Mononuclear cell (primary cell): ENCODE results near the gene TUBB2B. TPM values are rescaled to one million over a fixed set of nuclear protein-coding genes. Genes with fewer than 3 reads are reported as not detected.

Experiments used
- H3K27me3 ChIP-seq: 2 replicates; pipeline ENCODE4 v1.6.0; 2011; ENCODE audit warnings: low read length, control low read depth; ENCODE audit not compliant: insufficient read depth
- H3K4me1 ChIP-seq: 2 replicates; pipeline ENCODE4 v1.5.1; 2011; ENCODE audit warnings: mild to moderate bottlenecking, low read length, control low read depth; ENCODE audit not compliant: insufficient read depth
- H3K4me3 ChIP-seq: 2 replicates; pipeline ENCODE4 v1.5.1; 2011; ENCODE audit warnings: mild to moderate bottlenecking, low read length, moderate library complexity
- H3K9me3 ChIP-seq: 2 replicates; pipeline ENCODE4 v1.5.1; 2011; ENCODE audit warnings: low read depth, mild to moderate bottlenecking, control low read depth, low read length
- total RNA-seq: library from RNA; depleted of rRNA; stranded (reverse); fragments of >200 nt; gene quantifications from one replicate; pipeline ENCODE4 v1.2.3, GENCODE V29; 2012

The TUBB2B gene
- total RNA-seq, 1 donor, result 0.84 TPM

DNA sequence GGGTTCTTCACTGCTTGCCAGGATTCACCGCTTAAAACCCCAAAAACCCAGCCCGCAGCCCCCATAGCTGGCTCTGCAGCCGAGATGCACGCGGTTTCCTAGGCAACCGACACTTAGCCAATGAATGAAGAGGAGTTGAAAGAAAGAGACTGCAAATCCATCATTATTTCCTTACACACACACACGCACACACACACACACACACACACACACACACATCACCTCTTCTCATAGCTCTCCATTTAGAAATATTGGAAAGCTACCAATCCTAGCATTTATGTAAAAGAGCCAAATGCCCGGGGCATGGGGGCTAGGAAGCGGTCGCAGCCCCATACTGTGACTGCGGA lies 3.4 kb upstream of the TUBB2B start:
- Histone ChIP-seq H3K9me3 (no peaks in the 10 kb centered on the region), H3K27me3 (peaks cover 92% of the 10 kb centered on the region), H3K4me1 (peaks cover 51% of the 10 kb centered on the region), H3K4me3 (no peak overlapping the region)

DNA sequence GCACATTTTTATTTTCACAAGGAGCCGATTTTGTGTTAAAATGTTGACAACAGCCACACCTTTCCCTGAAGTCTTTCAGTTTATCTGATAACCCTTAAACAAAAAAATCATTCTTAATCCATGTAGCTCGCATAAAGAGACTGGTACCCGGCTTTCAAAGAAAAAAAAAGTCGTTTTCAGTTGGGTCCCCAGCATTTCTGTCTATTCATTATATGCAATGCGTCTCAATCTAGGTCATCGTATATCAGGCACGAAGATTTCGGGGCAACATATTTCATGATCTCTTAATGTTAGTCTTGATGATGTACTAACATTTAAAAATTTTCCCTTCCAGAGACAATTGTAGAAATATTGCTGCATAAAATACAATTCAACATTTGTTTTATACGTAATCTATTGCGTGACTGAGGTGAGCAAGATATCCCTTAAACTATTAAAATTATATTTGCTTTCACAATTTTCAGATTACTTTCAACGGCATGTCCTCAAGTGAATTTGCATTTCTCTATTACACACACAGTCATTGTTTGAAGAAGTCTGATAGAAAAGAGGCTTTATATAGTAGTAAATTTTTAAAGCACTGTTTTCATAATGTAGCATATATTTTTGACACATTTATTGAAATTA lies 2.9 kb upstream of the TUBB2B start:
- Histone ChIP-seq H3K9me3 (no peaks in the 10 kb centered on the region), H3K4me1 (peaks cover 51% of the 10 kb centered on the region), H3K4me3 (no peak overlapping the region), H3K27me3 (peaks cover 87% of the 10 kb centered on the region)

DNA sequence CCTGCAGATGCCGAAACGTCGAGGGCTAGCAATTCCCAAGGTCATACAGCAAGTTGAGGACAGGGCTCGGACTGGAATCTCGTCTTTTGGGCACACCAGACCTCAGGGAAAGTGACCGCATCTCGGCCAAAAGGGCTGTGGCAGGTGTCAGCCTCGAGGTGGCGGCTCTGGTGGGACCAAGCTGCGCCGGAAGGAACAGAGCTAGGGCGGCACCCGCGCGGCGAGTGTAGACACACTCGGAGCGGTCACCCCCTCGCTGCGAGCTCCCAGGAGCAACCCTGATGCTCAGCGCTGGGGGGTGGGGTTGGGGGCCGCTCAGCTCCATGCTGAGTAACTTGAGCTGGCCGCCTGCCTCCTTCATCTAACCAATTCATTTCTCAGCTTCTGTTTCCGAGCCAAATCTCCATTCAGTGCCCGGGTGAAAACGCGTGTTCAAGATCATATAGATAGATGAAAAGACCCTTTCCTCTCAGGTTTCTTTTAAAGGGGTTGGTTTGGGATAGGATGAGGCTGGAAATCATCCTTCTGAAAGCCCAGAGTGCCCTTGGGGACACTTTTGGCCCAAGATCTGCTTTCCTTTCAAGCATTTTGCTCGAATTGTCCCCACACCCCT lies 2.2 kb upstream of the TUBB2B start:
- H3K4me1 ChIP-seq, result peaks cover 51% of the 10 kb centered on the region
- no peaks in the 10 kb centered on the region for H3K9me3 ChIP-seq
- no peak overlapping the region for H3K4me3 ChIP-seq
- peaks cover 85% of the 10 kb centered on the region for H3K27me3 ChIP-seq

DNA sequence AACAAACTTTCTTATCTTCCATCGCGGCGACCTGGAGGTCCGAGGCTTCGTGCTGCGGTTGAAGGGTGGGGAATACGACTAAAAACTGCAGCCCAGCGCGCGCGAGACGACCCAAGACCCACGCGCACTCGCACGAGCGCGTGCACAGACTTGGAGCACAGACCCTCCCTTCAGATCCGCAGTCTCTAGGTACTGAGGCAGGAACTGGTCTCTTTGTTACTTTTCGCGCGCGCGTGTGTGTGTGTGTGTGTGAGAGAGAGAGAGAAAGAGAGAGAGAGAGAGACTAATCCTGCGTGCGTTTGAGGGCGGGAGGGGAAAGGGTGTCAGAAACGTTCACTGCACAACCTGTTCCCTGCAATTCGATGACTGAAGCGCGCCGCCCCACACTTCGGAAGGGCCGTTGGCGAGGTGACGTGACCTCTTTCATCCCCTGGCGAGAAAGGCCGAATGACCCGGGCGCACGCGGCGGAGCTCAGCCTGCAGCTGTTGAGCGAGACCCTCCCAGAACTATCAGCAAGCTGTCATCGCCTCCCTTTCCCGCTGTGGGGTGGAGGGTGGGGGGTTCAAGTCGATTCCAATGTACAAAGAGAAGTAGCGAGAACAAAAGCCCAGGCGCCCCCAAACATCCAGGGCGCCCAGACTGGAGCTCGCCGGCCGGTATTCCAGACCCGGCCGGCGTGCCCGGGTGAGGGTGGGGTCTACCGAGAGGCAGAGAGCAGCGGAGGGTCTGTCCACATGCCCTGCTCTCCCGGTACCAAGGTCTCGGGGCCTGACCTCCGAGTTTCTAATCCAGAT lies 1.5 kb upstream of the TUBB2B start:
- H3K4me3 ChIP-seq, result no peak overlapping the region
- H3K4me1 ChIP-seq, result peaks cover 51% of the 10 kb centered on the region
- no peaks in the 10 kb centered on the region for H3K9me3 ChIP-seq
- peaks cover 78% of the 10 kb centered on the region for H3K27me3 ChIP-seq

DNA sequence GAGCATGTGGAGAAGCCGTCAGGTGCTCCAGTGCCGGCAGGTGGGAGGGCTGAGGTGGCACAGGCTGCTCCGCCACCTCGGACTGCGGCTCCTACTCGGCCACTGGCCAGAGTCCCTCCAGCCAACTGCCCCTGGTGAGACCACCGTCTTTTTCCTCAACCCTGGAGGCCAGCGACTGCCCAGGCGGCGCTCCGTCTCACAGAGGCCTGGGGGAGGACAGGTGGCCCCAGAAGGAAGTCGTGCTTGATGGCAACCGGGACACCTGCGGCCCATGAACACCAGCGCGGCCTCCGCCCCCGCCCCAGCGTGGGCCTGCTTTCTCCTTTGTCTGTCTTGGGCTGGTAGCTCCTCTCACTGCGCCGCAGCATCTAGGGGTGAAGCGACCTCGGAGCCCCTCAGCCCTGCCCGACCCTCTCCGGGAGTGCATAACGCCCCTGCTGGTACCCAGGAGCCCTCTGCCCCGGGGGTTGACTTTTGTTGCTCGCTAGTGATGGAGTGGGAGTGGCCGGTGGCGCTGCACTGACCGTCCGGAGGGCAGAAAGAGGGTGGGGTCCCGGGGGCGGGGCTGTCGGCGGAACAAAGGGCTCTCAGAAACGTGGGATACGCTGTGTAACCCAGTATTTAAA lies 706 bp upstream of the TUBB2B start:
- Histone ChIP-seq H3K27me3 (peaks cover 75% of the 10 kb centered on the region), H3K9me3 (no peaks in the 10 kb centered on the region), H3K4me3 (no peak overlapping the region), H3K4me1 (peaks cover 51% of the 10 kb centered on the region)

DNA sequence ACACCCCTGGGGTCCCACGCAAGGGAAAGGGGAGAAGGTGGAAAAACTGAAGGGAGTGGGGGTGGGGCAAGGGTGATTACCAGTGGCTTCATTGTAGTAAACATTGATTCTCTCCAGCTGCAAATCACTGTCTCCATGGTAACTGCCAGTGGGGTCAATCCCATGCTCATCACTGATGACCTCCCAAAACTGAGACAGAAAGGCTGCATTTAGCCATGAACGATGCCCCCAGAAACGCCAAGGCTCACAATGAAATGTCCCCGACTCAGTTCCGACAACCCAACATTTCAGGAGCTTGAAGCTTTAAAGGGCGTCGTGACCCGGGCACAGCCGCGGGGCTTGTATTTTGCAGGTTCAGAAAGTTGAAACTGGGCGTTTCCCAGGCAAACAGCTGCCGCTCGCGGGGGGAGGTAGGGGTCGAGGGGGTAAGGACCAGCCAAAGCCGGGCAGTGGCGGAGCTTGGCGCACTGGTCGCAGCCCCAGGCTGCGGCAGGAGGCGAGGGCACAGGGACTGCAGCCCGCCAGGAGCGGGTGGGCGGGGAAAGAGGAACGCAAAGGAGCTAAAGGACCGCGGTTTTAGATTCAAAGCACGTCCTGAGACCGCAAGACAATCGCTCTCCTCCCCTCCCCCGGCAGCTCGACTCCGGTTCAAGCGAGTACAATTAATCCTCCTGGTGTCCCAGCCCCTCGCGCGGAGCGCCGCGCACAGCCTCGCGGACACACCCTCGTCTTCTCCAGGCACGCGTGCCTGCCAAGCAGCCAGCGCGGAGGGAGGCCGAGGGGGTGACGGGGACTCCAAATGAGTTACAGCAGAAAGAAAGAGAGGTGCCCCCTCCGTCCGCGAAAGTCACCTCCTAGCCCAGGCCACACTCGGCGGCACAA lies 731 bp downstream of the TUBB2B start:
- H3K27me3 ChIP-seq, result peaks cover 67% of the 10 kb centered on the region
- no peak overlapping the region for H3K4me3 ChIP-seq
- H3K4me1 ChIP-seq, result peaks cover 45% of the 10 kb centered on the region
- H3K9me3 ChIP-seq, result no peaks in the 10 kb centered on the region

DNA sequence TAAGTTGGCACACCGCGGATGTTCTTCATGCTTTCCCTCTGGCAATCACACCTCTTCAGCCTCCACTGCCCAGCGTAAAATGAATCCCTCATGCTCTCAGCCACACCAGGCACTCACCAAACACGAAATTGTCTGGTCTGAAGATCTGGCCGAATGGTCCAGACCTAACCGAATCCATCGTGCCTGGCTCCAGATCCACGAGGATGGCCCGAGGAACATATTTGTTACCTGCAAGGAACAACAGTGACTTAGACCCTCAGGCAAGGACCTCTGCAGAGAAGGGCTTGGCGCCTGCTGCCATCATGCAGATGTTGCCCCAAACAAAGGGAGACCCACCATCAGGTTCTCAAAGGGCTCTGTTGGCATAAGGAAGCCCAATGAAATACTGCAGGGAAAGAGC lies 1.4 kb downstream of the TUBB2B start:
- Histone ChIP-seq H3K9me3 (no peaks in the 10 kb centered on the region), H3K4me1 (peaks cover 38% of the 10 kb centered on the region), H3K27me3 (peaks cover 60% of the 10 kb centered on the region), H3K4me3 (no peak overlapping the region)

DNA sequence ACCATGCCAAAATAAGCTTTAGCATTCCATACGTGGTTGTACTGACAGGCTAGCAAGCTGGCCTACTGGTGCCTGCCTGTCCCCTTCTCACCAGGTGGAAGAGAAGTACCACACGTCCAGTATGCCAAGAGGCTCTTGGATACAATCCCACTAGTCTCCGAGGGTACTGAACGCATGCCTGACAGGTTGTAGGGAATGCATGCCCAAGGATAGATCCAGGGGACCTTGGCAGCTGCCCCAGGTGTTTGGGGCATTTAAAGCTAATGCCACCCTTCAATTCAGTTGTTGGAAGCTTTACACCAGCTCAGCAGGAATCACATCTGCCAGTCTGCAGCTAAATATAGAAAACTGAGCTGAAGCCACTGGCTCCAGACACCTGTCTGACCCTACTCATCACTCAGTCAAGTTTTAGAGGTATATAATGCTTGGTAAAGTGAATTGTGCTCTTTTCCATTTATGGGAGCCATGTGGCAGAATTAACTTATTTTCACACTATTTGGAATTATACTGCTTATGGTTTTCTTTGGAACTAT lies 4.9 kb downstream of the TUBB2B start:
- peaks cover 11% of the 10 kb centered on the region for H3K4me1 ChIP-seq
- peaks cover 40% of the 10 kb centered on the region for H3K27me3 ChIP-seq
- no peaks in the 10 kb centered on the region for H3K9me3 ChIP-seq
- no peak overlapping the region for H3K4me3 ChIP-seq

DNA sequence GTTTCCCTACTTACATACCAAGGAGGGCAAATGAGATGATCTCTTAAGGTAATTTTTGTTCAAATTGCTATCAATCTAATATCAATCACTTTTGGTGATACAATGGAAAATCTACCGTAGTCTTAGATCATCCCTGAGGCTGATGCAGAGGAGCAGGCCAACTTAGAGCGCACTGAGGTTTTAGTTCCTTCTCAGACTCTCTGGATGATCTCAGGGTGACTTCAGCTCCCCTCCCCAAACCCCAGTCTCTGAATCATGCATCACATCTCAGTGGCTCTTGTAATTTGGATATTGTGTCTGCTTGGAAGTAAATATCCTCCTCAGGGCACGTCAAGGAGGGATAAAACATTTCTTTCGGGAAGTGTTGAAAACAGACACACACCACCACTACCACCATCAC lies 5.9 kb downstream of the TUBB2B start:
- Histone ChIP-seq H3K27me3 (peaks cover 35% of the 10 kb centered on the region), H3K4me3 (no peak overlapping the region), H3K9me3 (no peaks in the 10 kb centered on the region), H3K4me1 (peaks cover 1% of the 10 kb centered on the region)

DNA sequence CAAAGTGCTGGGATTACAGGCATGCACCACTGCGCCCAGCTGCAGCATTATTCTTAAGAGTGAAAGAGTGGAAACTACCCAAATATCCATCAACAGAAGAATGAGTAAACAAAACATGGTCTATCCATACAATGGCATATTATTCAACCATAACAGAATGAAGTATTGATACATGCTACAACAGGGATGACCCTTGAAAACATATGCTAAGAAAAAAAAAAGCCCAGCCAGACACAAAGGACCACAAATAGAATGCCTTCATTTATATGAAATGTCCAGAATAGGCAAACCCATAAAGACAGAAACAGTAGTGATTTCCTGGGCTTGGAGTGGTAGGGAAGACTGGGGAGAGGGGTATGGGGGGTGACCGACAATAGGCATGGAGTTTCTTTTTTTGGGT lies 7.1 kb downstream of the TUBB2B start:
- Histone ChIP-seq H3K4me1 (no peaks in the 10 kb centered on the region), H3K4me3 (no peak overlapping the region), H3K9me3 (no peaks in the 10 kb centered on the region), H3K27me3 (peaks cover 29% of the 10 kb centered on the region)

DNA sequence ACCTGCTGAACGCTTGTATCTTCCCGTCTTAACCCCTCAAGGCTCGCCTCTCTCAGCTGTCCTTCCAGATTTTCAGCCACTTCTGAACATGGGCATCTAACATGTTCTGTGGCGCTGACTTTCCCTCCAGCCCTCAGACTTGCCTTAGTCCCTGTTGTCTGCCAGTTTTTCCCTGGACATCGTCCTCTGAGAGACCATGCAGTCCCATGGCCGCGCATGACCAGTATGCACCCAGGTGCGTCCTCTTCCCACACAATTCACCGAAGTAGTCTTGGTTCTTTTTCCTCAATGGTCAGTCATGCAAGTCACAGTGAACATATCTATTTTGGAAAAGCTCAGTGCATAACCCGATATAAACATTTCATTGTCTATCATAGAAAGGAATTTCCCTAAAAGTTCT lies 9.2 kb downstream of the TUBB2B start:
- no peaks in the 10 kb centered on the region for H3K9me3 ChIP-seq
- H3K27me3 ChIP-seq, result peaks cover 25% of the 10 kb centered on the region
- no peaks in the 10 kb centered on the region for H3K4me1 ChIP-seq
- no peak overlapping the region for H3K4me3 ChIP-seq

DNA sequence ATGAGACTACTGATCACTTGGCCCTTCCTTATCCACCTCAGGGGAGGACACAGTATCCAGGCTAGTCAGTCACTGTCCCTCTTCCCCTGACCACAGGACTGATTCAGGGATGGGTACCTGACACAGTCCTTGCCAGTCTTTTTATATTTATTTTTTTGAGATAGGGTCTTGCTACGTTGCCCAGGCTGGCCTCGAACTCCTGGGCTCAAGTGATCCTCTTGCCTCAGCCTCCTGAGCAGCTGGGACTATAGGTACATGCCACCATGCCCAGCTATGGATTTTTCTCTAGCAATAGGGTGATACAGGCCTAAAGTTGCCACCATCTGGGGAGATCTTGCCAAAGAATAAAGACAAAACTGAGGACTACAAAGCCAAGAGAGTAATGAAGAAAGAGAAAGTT lies 10.2 kb downstream of the TUBB2B start:
- H3K9me3 ChIP-seq, result no peaks in the 10 kb centered on the region
- no peaks in the 10 kb centered on the region for H3K4me1 ChIP-seq
- peaks cover 18% of the 10 kb centered on the region for H3K27me3 ChIP-seq
- no peak overlapping the region for H3K4me3 ChIP-seq

DNA sequence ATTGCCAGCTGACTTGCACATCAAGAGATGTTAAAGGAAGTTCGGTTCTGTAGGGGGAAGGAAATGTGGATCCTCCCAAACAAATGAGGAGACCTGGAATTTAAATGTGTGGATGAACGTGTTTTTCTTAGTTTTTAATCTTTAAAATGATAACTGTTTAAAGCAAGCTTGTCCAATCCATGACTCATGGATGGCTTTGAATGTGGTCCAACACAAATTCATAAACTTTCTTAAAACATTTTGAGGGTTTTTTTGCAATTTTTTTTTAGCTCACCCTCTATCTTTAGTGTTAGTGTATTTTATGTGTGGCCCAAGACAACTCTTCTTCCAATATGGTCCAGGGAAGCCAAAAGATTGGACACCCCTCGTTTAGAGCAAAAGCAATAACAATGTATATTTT lies 12.6 kb downstream of the TUBB2B start:
- H3K4me1 ChIP-seq, result no peaks in the 10 kb centered on the region
- H3K9me3 ChIP-seq, result no peaks in the 10 kb centered on the region
- H3K27me3 ChIP-seq, result peaks cover 18% of the 10 kb centered on the region
- no peak overlapping the region for H3K4me3 ChIP-seq

DNA sequence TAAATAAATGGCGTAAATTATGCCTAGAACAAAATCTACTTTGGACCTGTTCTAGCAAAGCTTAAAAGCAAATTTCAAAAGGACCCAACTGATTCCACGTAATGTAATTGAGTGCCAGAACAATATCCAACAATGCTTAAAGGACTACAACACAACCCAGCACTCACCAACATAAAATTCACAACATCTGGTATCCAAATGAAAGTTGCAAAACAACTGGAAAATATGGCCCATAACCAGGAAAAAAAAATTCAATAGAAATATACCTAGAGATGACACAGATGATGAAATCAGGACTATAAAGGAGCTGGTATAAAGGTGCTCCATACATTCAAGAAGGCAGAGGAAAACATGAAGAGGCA lies 14.1 kb downstream of the TUBB2B start:
- Histone ChIP-seq H3K27me3 (peaks cover 16% of the 10 kb centered on the region), H3K9me3 (no peaks in the 10 kb centered on the region), H3K4me3 (no peak overlapping the region), H3K4me1 (no peaks in the 10 kb centered on the region)
